ENCODE results near the gene FOCAD.

The FOCAD gene

DNA sequence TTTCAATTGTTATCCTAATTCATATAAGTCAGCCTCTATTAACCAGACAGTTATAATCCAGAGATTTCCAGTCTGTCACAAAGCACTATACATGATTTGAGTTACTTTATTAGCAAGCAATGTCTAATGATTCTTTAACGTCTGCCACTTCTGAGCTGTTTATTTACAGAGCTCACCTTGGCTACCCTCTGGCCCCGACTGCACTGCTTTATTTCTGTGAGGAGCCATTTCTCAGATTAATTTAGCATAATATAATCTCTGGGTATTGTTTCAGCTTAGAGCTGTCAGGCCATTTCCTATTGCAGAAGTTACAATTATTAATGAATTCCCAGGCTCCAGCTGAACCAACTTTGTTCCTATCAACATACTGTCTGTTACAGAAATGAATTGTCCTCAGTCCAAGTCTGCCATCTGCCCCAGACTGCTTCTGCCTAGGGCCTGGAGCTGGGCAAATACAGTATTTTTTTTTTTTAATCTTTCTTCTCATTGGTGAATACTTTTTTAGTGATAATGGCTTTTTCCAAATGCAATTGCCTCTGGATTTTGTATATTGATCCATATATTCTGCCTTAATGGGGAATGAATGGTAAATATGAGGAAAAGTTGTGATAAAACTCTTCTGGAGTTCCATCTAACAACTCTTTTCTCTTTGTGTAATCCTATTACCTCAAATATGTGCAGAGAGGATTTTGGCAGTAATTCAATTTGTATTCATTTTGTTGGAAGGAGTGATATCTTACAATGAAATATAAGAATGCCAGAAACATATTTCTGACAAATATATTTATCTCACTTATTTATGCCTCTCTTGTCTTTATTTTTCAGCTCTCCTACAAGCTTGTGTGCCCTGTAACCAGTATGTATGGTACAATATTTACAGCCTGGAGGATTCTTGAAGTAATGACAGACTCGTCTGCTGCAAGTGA is 104.7 kb downstream of the FOCAD start:
- TF ChIP-seq, protein P1, sequence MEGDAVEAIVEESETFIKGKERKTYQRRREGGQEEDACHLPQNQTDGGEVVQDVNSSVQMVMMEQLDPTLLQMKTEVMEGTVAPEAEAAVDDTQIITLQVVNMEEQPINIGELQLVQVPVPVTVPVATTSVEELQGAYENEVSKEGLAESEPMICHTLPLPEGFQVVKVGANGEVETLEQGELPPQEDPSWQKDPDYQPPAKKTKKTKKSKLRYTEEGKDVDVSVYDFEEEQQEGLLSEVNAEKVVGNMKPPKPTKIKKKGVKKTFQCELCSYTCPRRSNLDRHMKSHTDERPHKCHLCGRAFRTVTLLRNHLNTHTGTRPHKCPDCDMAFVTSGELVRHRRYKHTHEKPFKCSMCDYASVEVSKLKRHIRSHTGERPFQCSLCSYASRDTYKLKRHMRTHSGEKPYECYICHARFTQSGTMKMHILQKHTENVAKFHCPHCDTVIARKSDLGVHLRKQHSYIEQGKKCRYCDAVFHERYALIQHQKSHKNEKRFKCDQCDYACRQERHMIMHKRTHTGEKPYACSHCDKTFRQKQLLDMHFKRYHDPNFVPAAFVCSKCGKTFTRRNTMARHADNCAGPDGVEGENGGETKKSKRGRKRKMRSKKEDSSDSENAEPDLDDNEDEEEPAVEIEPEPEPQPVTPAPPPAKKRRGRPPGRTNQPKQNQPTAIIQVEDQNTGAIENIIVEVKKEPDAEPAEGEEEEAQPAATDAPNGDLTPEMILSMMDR (IDR thresholded peaks at IDR 0.05; ENCODE audit: low read depth, low read length, missing control alignments) = no peak
- no peak for DNase-seq (ENCODE audit: low read depth)
- no peak overlapping the region for H3K4me3 ChIP-seq (ENCODE audit: low read depth, low read length)

DNA sequence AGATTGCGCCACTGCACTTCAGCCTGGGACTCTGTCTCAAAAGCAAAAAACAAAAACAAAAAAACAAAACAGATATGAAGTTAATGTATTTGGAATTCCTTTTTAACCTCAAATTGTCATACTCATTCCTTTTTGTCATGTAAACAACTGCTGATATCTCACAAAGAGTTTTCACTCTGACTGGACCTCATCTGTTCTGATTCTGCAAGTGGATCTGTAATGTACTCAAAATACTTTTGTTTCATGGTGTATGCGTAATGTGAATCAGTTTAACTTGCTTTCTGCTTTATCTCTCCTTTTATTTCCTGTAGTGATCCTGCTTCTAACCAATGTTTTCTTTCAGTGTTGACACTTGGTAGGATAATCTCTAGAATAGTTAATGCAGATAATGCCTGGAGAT is 106.7 kb downstream of the FOCAD start:
- TF ChIP-seq, protein P1 (IDR thresholded peaks at IDR 0.05; ENCODE audit: low read depth, low read length, missing control alignments) = no peak
- no peak overlapping the region for H3K4me3 ChIP-seq (ENCODE audit: low read depth, low read length)
- no peak for DNase-seq (ENCODE audit: low read depth)

DNA sequence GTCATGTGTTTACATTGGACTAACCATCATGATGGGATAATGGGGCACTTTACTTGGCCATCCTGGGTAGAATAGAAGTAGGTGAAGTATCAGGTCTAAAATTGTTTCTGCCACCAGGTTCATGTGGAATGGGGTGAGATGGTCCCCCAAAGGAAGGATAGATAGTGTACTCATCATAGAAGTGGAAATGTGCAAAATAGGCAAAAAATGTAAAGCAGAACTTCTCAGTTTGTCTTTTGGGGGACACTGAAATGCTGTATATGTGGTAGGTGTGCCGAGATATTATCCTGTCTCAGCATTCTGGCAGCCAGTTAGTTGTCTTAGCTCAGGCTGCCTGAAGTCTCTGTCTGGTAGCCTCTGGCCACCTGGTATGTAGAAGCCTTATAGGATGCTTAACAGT is 107.6 kb downstream of the FOCAD start:
- TF ChIP-seq, protein P1 (IDR thresholded peaks at IDR 0.05; ENCODE audit: low read depth, low read length, missing control alignments) = no peak
- DNase-seq (ENCODE audit: low read depth) = no peak
- H3K4me3 ChIP-seq (ENCODE audit: low read depth, low read length) = no peak overlapping the region

DNA sequence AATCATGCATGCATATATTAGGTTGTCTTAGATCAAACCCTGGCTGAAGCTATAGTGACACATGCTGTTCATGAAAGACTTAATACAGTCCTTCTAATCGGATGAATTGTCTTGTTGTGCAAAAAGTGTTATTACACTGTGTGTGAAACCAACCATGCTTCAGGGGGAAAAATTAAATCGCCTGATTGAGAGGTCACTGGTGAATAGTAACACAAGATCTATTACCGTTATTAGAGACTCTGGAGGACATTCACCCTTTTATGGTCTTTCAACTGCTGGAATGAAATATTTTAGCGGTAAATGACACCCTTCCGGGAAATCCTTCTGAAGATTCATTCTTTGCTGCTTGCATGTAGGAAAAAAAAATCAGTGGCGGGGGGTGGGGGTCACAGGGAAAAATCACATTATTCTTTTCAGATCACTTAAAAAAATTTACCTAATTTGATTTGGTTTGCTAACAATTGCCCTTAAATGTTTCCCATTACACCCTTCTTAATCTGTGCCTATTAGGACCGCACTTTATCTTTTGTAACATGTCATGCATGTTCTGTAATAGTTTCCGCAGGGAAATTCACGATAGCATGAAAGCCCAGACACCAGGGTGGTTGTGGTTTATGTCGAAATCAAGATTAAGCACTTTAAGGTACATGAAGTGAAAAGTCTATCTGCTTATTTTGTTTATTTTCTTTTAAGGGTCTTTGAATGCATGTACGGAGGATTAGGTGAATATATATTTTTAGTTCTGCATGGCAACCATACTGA is 120.6 kb downstream of the FOCAD start:
- DNase-seq (ENCODE audit: low read depth) = no peak

DNA sequence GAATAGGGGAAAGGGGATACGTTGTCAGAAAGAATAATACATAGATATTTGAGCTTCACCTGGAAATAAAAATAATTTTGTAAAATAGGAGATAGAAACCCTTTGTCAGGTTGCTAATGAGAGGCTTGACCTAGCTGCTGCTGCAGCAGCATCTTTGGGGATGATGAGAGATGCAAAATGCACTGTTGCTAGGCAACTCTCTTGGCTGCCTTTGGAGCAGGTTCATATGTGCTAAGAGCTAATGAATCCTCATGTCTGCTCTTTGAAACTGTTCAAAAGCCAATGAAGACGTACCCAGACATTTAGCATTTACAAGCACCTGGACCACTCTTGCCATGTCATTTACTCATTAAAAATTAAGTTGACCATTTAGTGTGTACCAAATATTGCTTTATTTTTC is 121.7 kb downstream of the FOCAD start:
- no peak overlapping the region for H3K4me3 ChIP-seq (ENCODE audit: low read depth, low read length)
- TF ChIP-seq, protein P1 (IDR thresholded peaks at IDR 0.05; ENCODE audit: low read depth, low read length, missing control alignments) = no peak
- no peak for DNase-seq (ENCODE audit: low read depth)

More for the DNA sequence above, 120.6 kb downstream of the FOCAD start:
- no peak overlapping the region for H3K4me3 ChIP-seq (ENCODE audit: low read depth, low read length)
- TF ChIP-seq, protein P1 (IDR thresholded peaks at IDR 0.05; ENCODE audit: low read depth, low read length, missing control alignments) = no peak

DNA sequence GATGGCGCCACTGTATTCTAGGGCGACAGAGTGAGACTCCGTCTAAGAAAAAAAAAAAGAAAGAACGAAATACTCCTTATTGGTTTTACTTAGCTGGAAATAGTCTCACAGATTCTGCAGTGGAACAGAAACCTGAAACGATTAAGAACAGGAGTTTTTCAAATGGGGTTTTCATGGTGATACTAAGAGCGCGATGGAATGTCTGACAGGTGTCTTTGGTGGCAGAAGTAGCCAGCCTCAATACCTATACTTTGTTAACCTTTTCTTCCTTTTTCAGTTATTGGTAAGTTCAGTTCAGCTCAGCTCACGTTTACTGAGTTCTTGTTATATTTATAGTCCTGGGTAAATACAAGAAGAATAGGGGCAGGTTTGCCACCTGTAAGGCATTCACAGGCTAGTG is 123.9 kb downstream of the FOCAD start:
- no peak for DNase-seq (ENCODE audit: low read depth)
- TF ChIP-seq, protein P1 (IDR thresholded peaks at IDR 0.05; ENCODE audit: low read depth, low read length, missing control alignments) = no peak
- H3K4me3 ChIP-seq (ENCODE audit: low read depth, low read length) = no peak overlapping the region

Data from GM12864 (cell line).